OCI-LY7 (cell line): Measurements from ENCODE around the gene CSF1R. TPM values are rescaled to one million over a fixed set of nuclear protein-coding genes. Genes with fewer than 3 reads are reported as not detected.

Experiments used
- BruUV-seq: library from RNA; stranded (reverse); fragments of 400-500 nt; replicated peaks from 2 replicates; lab custom pipeline; 2021; lab: Mats Ljungman, UMichigan
- CTCF ChIA-PET: fragments of 300-600 bp; sonication (Branson Sonifier 250); formaldehyde crosslinking; loops from one replicate; lab custom pipeline; 2022; ENCODE audit warnings: antibody characterized with exemption; ENCODE audit not compliant: unreplicated experiment; lab: Charles Lee
- POLR2A ChIA-PET: fragments of 300-600 bp; sonication (Branson Sonifier 250); formaldehyde crosslinking; loops from one replicate; lab custom pipeline; 2022; ENCODE audit warnings: antibody characterized with exemption; lab: Charles Lee
- DNase-seq: peaks from one replicate; pipeline ENCODE4 v3.0.0-alpha.2; 2015; ENCODE audit warnings: low spot score
- H2AFZ ChIP-seq: fragments of 200-600 bp; sonication (generic), shearing (Covaris generic); 2 replicates; pipeline ENCODE4 v1.6.1; 2014; ENCODE audit warnings: mild to moderate bottlenecking, antibody characterized with exemption, low read length, moderate library complexity
- H3K27ac ChIP-seq: fragments of 200-600 bp; sonication (generic); 2 replicates; pipeline ENCODE4 v1.5.1; 2014; ENCODE audit warnings: mixed run types, low read depth, mild to moderate bottlenecking, moderate library complexity, low read length, inconsistent platforms; ENCODE audit not compliant: poor library complexity, severe bottlenecking
- H3K36me3 ChIP-seq: fragments of 200-600 bp; sonication (generic); 2 replicates; pipeline ENCODE4 v1.6.1; 2014; ENCODE audit warnings: mild to moderate bottlenecking, antibody characterized with exemption, low read length, moderate library complexity, mixed read lengths; ENCODE audit not compliant: insufficient read depth
- H3K4me1 ChIP-seq: fragments of 200-600 bp; sonication (generic); 2 replicates; pipeline ENCODE4 v1.5.1; 2014; ENCODE audit warnings: mild to moderate bottlenecking, low read length; ENCODE audit not compliant: insufficient read depth, poor library complexity, severe bottlenecking
- H3K4me2 ChIP-seq: fragments of 200-600 bp; sonication (generic); 2 replicates; pipeline ENCODE4 v1.6.1; 2014; ENCODE audit warnings: mild to moderate bottlenecking, low read length
- H3K4me3 ChIP-seq: fragments of 200-600 bp; sonication (generic); 2 replicates; pipeline ENCODE4 v1.5.1; 2014; ENCODE audit warnings: mild to moderate bottlenecking, low read depth, low read length; ENCODE audit not compliant: poor library complexity, severe bottlenecking
- H3K79me2 ChIP-seq: fragments of 200-600 bp; sonication (generic); 2 replicates; pipeline ENCODE4 v1.6.1; 2016; ENCODE audit warnings: low read depth, mild to moderate bottlenecking, low read length, moderate library complexity, mixed read lengths; ENCODE audit not compliant: insufficient read depth
- H3K9me2 ChIP-seq: fragments of 200-600 bp; sonication (generic); 2 replicates; pipeline ENCODE4 v1.6.1; 2016; ENCODE audit warnings: mild to moderate bottlenecking, low read length, mixed read lengths; ENCODE audit not compliant: insufficient read depth
- H3K9me3 ChIP-seq: fragments of 200-600 bp; sonication (generic); 2 replicates; pipeline ENCODE4 v1.6.1; 2014; ENCODE audit warnings: mild to moderate bottlenecking, mixed run types, low read length, mixed read lengths
- H4K20me1 ChIP-seq: fragments of 200-600 bp; sonication (generic); 2 replicates; pipeline ENCODE4 v1.6.1; 2014; ENCODE audit warnings: mild to moderate bottlenecking, antibody characterized with exemption, low read length, moderate library complexity, mixed read lengths; ENCODE audit not compliant: insufficient read depth
- EZH2phosphoT487 ChIP-seq: fragments of 200-600 bp; sonication (generic); IDR thresholded peaks from 2 replicates; pipeline ENCODE4 v1.6.1; 2018; ENCODE audit warnings: low read depth, borderline replicate concordance, mild to moderate bottlenecking, mixed run types, antibody characterized with exemption, low read length, moderate library complexity, mixed read lengths
- intact Hi-C: fragments of 100-400 bp; cut with micrococcal nuclease; formaldehyde crosslinking; loops from one replicate; pipeline ENCODE4 v1.10.0; 2022; ENCODE audit not compliant: unreplicated experiment
- total RNA-seq, 2 experiments: library from RNA; depleted of rRNA in 1 of 2; stranded (reverse); fragments of >200 nt in 1 of 2; shearing (Covaris generic) in 1 of 2; gene quantifications; 2 replicates each; pipeline ENCODE4 v1.2.3, GENCODE V29; 2014 to 2022
- TF ChIP-seq, protein P1 (sequence below): fragments of 200-600 bp; sonication (generic); conservative IDR thresholded peaks from 2 replicates; pipeline ENCODE4 v1.5.1; 2014; ENCODE audit warnings: mild to moderate bottlenecking, antibody characterized with exemption, low read length, moderate library complexity, mixed read lengths

CSF1R gene
- total RNA-seq, 2 experiments from 2014 or later, result not detected

GRCh38 chr5:150021491-150022157, 64.7 kb downstream of the CSF1R start:
- no TSS peak for BruUV-seq
- H3K79me2 ChIP-seq, result no peaks in the 10 kb centered on the region
- POLR2A ChIA-PET, result interaction anchor here (0.6 to 1.4 kb wide), 8 partner anchors 11 to 1027 kb away, joined by 3 to 8 read pairs (median 3); no protein-coding TSS in a partner anchor

GRCh38 chr5:150020249-150020648, 66.1 kb downstream of the CSF1R start:
- DNase-seq, result no peak
- Histone ChIP-seq H3K9me3 (peaks cover 17% of the 10 kb centered on the region), H4K20me1 (no peaks in the 10 kb centered on the region), H3K4me2 (no peak overlapping the region), H2AFZ (no peak overlapping the region), H3K4me1 (no peaks in the 10 kb centered on the region), H3K36me3 (peaks cover 100% of the 10 kb centered on the region), H3K9me2 (no peaks in the 10 kb centered on the region), H3K79me2 (no peaks in the 10 kb centered on the region), H3K27ac (no peak overlapping the region), H3K4me3 (no peak overlapping the region)
- intact Hi-C loops, result no loop called here
- BruUV-seq, result no TSS peak
- no peak for TF ChIP-seq EZH2phosphoT487
- TF ChIP-seq, protein P1, sequence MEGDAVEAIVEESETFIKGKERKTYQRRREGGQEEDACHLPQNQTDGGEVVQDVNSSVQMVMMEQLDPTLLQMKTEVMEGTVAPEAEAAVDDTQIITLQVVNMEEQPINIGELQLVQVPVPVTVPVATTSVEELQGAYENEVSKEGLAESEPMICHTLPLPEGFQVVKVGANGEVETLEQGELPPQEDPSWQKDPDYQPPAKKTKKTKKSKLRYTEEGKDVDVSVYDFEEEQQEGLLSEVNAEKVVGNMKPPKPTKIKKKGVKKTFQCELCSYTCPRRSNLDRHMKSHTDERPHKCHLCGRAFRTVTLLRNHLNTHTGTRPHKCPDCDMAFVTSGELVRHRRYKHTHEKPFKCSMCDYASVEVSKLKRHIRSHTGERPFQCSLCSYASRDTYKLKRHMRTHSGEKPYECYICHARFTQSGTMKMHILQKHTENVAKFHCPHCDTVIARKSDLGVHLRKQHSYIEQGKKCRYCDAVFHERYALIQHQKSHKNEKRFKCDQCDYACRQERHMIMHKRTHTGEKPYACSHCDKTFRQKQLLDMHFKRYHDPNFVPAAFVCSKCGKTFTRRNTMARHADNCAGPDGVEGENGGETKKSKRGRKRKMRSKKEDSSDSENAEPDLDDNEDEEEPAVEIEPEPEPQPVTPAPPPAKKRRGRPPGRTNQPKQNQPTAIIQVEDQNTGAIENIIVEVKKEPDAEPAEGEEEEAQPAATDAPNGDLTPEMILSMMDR, result no peak
- ChIA-PET POLR2A (interaction anchor here (0.6 to 0.8 kb wide), 3 partner anchors 14 to 592 kb away, joined by 3 read pairs; no protein-coding TSS in a partner anchor), CTCF (no interaction called here)

More at GRCh38 chr5:150021491-150022157, 64.7 kb downstream of the CSF1R start:
- H3K4me2 ChIP-seq, result no peak overlapping the region
- H2AFZ ChIP-seq, result no peak overlapping the region
- no peak for DNase-seq
- CTCF ChIA-PET, result no interaction called here
- TF ChIP-seq, protein P1, result no peak
- TF ChIP-seq EZH2phosphoT487, result no peak
- no peaks in the 10 kb centered on the region for H3K9me2 ChIP-seq
- no peak overlapping the region for H3K27ac ChIP-seq
- peaks cover 3% of the 10 kb centered on the region; the same call in 1 of the 2 replicates for H3K9me3 ChIP-seq
- intact Hi-C loops, result no loop called here
- no peaks in the 10 kb centered on the region for H3K4me1 ChIP-seq
- H4K20me1 ChIP-seq, result no peaks in the 10 kb centered on the region
- peaks cover 98% of the 10 kb centered on the region for H3K36me3 ChIP-seq
- H3K4me3 ChIP-seq, result no peak overlapping the region
